ENCODE results near the gene CPXM2.

Gene CPXM2

GRCh38 chr10:123796736-123797135 is 94.9 kb downstream of the CPXM2 start:
- H3K9me2 ChIP-seq (replicated peaks; ENCODE audit: insufficient read depth, low read length) = no peaks in the 10 kb centered on the region
- no peaks in the 10 kb centered on the region for H4K20me1 ChIP-seq (ENCODE audit: low read depth, low read length)
- no peak overlapping the region for H3K4me2 ChIP-seq (ENCODE audit: low read depth, low read length, poor library complexity, severe bottlenecking)
- no peak overlapping the region for H2AFZ ChIP-seq (ENCODE audit: low read depth, low read length, severe bottlenecking)
- H3K79me2 ChIP-seq (ENCODE audit: insufficient read depth, low read length) = no peaks in the 10 kb centered on the region
- no peak overlapping the region for H3K4me3 ChIP-seq (ENCODE audit: insufficient read depth, low read length, poor library complexity, severe bottlenecking)
- H3K27me3 ChIP-seq (ENCODE audit: low read length) = no peaks in the 10 kb centered on the region
- no peaks in the 10 kb centered on the region for H3K36me3 ChIP-seq (ENCODE audit: low read length)
- H3K9me3 ChIP-seq (ENCODE audit: insufficient read depth, low read length) = no peaks in the 10 kb centered on the region
- no peak overlapping the region for H3K27ac ChIP-seq (ENCODE audit: low read depth, low read length)
- H3F3A ChIP-seq (ENCODE audit: insufficient read depth) = no peaks in the 10 kb centered on the region
- TF ChIP-seq EZH2phosphoT487 (conservative IDR thresholded peaks at IDR 0.05; ENCODE audit: low read length) = no peak
- no peak for TF ChIP-seq CTCF (IDR thresholded peaks at IDR 0.05; ENCODE audit: insufficient read depth, low read length, poor library complexity, severe bottlenecking)
- no peak overlapping the region for H3K9ac ChIP-seq (ENCODE audit: low read length)

GRCh38 chr10:123795846-123796590 is 95.6 kb downstream of the CPXM2 start:
- TF ChIP-seq EZH2phosphoT487 (conservative IDR thresholded peaks at IDR 0.05; ENCODE audit: low read length) (no peak), CTCF (IDR thresholded peaks at IDR 0.05; ENCODE audit: insufficient read depth, low read length, poor library complexity, severe bottlenecking) (no peak)
- no peaks in the 10 kb centered on the region for H3K36me3 ChIP-seq (ENCODE audit: low read length)
- no peaks in the 10 kb centered on the region for H3K79me2 ChIP-seq (ENCODE audit: insufficient read depth, low read length)
- no peaks in the 10 kb centered on the region for H3F3A ChIP-seq (ENCODE audit: insufficient read depth)
- H3K4me2 ChIP-seq (ENCODE audit: low read depth, low read length, poor library complexity, severe bottlenecking) = no peak overlapping the region
- no peak overlapping the region for H3K27ac ChIP-seq (ENCODE audit: low read depth, low read length)
- H3K9ac ChIP-seq (ENCODE audit: low read length) = no peak overlapping the region
- no peaks in the 10 kb centered on the region for H4K20me1 ChIP-seq (ENCODE audit: low read depth, low read length)
- no peak overlapping the region for H2AFZ ChIP-seq (ENCODE audit: low read depth, low read length, severe bottlenecking)
- no peaks in the 10 kb centered on the region for H3K9me2 ChIP-seq (replicated peaks; ENCODE audit: insufficient read depth, low read length)
- no peaks in the 10 kb centered on the region for H3K9me3 ChIP-seq (ENCODE audit: insufficient read depth, low read length)
- H3K27me3 ChIP-seq (ENCODE audit: low read length) = no peaks in the 10 kb centered on the region
- H3K4me3 ChIP-seq (ENCODE audit: insufficient read depth, low read length, poor library complexity, severe bottlenecking) = no peak overlapping the region

- Histone ChIP-seq H4K20me1 (ENCODE audit: low read depth, low read length) (no peaks in the 10 kb centered on the region), H3K4me3 (ENCODE audit: insufficient read depth, low read length, poor library complexity, severe bottlenecking) (no peak overlapping the region), H3K9me3 (ENCODE audit: insufficient read depth, low read length) (no peaks in the 10 kb centered on the region), H3K79me2 (ENCODE audit: insufficient read depth, low read length) (no peaks in the 10 kb centered on the region), H3K9me2 (replicated peaks; ENCODE audit: insufficient read depth, low read length) (no peaks in the 10 kb centered on the region), H3K27ac (ENCODE audit: low read depth, low read length) (no peak overlapping the region), H3K9ac (ENCODE audit: low read length) (no peak overlapping the region), H3F3A (ENCODE audit: insufficient read depth) (no peaks in the 10 kb centered on the region), H3K36me3 (ENCODE audit: low read length) (no peaks in the 10 kb centered on the region), H3K27me3 (ENCODE audit: low read length) (no peaks in the 10 kb centered on the region), H3K4me2 (ENCODE audit: low read depth, low read length, poor library complexity, severe bottlenecking) (no peak overlapping the region), H2AFZ (ENCODE audit: low read depth, low read length, severe bottlenecking) (no peak overlapping the region)
- TF ChIP-seq CTCF (IDR thresholded peaks at IDR 0.05; ENCODE audit: insufficient read depth, low read length, poor library complexity, severe bottlenecking) (no peak), EZH2phosphoT487 (conservative IDR thresholded peaks at IDR 0.05; ENCODE audit: low read length) (no peak)
Measured at GRCh38 chr10:123795196-123795780, 96.3 kb downstream of the CPXM2 start.

Data from SU-DHL-6 (cell line).